NCI-H2081 treated with DMSO at 0.1 percent for 48 hours (cell line): ENCODE data around the gene HOXA9.

ENCODE experiments used
- DNase-seq: peaks from one replicate; lab custom pipeline; 2025; lab: John Stamatoyannopoulos, UW

HOXA9 gene

DNA sequence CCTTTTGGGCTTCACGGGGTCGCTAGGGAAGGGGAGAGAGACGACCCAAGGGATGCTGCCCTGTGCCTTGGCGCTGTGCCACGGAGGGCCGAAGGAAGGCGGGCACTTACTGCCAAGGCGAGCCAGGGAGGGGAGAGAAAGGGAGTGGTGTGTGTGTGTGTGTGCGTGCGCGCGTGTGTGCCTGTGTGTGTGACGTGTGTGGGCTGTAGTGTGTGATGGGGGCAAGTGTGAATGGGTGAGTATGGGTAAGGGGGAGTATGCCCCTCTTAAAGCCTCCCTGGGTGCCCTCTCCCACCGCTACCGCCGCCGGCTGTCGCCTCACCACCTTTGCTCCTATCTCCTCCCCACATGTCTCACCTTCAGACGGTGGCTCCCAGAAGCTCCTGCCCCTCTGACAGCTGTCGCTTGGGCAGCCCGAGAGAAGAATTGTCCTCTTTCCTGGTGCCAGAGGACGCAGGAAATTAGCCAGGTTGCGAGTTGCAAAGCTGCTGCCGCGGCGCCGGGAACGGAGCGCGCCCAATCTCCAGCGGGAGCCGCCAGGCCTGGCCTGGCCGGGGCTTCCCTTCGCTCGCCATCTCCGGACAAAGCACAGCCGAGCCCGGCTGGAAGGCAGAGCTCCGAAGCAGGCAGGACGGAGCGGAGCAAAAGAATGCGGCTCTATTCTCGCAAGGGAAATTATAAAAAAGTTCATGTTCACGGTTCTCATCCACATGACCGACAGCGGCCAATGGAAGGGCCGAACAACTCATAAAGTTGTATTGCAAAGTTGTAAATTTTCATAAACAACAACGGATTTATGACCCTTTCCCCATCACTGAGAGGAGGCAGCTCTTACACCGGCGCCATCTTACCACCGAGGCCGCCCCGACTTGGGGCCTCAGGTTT is 13.2 kb downstream of the HOXA9 start, which contains the start of gene HOXA3:
Gene HOXA3 (minus strand): TSS at position 653 of the 885 bp plus-strand sequence. CDS start 41,943 bp downstream, outside the sequence.
- no peak for DNase-seq

DNA sequence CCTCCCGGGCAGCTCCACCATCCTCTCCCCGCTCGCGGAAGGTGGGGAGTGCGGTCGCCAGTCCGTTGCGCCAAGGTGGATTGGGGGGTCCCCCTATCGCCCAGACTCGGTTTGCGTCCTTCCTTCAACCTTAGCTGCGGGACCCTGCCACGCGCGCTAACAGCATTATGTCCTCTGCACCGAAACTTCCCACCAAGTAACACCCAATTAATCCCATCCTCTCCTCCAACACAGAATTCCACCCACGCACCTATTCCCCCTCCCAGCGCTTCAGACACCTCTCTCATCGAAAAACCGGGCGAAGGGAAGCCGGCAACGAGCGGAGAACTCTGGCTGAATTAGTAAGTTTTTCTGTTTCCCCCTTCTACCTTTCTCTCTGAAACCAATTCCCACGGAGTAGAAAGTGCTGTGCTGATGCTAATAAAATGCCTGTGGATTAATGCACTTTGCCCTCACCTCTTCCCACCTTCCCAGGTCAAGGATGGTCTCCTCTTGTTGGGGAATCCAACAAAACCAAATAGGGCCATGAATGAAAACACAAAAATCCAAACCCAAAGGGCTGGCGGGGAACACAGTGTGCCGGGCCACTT is 13.9 kb downstream of the HOXA9 start:
- no peak for DNase-seq

DNA sequence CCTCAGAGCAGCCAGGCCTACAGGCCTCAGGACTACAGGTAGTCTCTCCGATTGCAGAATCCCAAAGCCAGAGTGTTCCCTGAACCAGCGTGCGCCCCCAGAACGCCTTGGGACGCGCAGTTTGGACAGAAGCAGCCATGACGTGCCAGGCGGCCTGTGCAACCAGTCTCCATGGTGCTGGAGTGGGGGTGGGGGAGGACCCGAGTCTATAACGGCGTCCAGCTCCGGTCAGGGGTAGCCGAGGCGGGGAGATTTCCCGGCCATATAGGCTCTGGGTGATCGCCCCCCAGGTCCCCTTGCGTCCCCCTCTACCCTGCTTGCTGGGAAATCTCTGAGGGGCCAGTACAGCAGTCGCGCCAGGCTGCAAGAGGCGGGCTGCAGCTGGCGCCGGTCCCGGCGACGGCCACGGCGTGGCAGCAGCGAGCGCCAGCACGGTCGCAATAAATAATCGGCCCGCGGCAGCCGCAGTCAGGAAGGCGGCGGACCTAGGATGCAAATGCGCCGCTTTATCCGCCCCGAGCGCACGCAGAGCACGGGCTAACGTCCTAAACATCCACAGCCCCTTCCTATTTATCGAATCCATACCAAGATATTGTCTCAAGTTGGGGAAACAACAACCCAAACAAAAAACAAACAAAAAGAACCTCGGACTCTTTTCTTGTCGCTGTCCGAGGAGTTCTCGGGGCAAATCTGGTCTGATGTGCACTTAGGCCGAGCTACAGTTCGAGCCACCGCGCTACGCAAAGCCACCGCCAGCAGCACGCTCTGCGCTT is 14.6 kb downstream of the HOXA9 start:
- no peak for DNase-seq

DNA sequence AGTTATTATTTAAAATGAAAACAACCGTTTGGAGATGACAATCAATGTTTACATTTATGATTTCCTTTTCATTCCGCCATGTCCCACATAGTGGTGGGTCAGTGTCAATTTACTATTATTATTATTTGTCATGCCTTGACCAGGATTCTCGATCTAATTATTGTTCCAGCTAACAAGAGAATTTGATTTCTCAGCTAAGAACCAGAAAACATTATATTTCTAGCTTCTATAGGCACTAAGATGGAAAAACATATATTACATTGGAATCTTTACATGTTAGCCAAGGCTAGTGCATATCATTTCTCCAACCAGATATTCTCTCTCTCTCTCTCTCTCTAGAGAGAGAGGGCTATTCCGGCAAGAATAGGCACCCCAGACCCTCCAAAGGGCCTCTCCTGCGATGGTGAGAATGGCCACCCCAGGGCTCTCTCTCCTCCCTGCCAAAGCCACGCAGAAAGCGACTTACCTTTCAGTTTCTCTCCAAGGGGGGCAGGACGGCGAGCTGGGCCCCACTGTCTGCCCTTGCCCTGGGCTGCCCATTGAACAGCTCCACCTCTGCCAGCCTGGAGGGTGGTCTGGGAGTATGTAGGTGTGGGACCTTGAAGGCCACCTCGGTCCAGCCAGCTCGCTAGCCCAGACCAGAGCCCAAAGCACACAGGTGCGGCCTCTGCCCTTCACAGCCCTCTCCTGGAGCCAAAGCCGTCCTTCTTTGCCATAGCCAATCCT is 15.3 kb downstream of the HOXA9 start:
- DNase-seq: no peak

DNA sequence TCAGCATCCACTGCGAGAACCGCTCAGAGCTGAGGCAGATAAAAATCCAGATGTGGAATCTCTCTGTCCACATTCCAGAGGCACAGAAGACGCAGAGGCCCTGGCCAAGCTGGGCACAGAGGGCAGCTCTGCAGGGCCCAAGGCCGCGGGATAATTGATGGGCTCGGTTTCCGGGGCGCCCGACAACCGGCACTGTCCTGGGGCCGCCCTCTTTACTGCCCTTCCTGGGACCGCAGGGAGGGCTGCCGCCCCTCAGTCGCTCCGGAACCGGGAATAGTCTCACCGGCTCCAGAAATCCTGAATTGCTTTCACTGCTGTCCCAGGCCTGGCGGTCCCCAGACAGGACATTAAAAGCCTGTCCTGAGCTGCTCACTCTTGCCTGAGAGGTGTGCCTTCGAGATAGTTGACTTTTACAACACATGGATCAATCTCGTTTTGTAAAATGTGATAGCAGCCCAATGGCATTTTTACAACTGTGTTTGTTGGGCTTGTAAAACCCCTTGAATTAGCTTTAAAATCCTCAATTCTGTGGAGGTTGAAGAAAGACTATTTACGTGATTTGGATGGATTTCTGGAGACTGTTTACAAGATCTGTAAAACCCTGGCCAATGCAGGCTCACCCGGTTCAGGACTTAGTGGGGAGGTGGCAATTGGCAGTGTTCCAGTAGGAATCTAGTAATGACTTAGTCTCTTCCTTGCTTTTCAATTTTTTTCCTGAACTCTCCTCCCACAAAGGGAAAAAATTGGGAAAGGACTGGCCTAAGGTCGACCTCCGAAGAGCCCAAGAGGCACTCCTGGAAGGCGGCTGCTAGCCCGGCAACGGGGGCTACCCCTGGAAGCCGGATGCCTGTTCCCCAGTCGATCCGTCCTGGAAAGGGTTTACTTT is 16.3 kb downstream of the HOXA9 start:
- no peak for DNase-seq

DNA sequence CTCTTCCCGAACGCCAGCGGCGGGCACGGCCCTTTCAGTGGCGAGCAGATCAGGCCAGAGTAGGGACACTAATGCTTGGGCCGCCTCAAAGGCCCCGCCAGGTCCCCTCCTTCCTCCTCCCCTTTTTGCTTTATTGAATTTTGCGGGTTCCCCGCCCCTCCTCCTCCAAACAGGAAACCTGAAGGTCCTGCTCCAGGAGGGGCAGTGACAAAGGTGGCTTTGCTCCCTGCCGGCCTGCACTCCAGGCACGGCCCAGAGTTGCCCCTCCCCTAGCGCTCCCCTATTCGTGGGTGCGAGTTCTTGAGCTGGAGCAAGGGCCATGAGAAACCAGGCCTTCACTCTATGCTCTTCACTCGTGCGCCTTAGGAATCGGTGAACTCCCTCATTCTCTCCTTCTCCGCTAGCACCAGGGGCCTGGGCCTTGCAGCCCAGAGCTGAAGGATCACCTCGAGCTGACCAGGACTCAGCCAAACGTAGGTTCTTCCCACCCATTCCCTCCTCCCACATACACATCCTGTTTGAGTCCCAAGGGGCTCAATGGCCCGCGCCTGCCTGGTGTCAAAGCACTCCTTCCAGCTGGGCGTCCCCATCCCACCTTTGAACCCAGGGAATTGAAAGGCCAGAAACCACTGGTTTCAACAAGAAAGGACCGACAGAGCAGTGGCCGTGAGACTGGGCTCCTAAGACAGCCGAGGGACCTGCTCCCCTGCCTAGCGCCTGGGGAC is 17.1 kb downstream of the HOXA9 start:
- DNase-seq: no peak

DNA sequence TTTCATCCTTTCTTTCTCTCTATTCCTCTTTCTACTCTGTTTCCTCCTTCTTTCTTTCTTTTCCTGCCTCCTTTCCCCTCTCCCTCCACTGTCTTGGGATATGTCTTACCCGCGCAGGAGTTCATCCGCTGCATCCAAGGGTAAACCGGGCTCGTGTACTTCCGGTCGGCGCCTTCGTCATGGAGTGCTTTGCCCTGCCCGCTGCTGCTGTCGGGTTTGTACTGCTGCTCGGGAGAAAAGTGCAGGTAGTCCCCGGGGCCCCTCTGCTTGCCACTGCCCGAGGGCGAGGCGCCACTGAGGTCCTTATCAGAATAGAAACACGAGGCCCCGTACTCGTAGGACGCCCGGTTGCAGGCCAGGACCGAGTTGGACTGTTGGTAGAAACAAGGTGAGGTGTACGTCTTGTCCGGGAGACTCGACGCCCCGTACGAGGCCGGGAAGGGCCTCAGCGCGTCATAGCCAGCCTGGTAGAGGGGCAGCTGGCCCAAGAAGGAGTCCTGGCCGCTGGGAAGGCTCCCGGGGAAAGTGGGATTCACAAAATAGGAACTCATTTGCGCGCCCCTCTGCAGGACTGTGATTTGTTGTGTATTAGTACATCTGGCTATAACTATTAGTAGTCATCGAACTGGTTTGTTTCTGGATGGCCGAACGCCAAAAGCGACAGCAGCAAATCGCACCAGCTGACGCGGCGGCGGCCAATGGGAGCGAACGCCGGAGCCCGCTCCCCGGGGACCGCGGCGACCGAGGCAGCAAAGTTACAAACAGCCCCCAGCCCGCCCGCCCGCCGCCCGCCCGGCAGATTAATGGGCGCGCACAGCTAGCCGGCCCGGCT is 17.9 kb downstream of the HOXA9 start, which contains the start of gene HOXA6:
Gene HOXA6 (minus strand): TSS at position 576 of the 832 bp plus-strand sequence. CDS start 25 bp downstream, at position 551.
- no peak for DNase-seq

DNA sequence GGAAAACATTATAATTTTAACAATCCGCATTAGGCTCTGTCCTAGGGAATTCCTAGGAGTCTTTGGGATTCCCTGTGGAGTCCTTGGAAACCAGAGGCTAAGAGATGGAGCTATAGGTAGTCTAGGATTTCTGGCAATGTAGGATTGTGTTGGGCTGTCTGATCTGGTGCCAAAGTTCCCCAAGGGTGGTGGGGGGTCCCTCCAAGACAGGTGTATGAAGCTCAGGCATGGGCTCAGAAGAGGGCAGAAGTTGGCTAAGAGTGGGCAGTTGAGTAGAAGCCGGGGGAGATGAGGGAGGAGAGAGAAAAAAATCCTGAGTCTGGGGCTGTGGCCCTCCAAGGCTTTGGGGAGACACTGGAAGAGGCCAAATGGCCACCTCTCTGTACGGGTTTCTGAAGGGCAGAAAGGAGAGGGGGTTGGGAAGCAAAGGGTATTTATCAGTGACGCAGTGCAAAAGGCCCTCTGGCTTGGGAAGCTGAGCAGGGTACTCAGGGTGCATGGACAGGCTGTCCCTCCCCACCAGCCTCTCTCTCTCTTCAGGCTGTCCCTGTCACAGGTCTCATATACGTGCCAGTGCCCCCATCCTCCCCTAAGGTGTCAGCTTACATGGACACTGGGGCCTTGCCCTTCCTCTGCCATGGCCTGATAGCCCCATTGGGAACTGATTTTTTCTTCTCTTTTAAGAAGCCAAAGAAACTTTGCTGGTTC is 18.7 kb downstream of the HOXA9 start:
- DNase-seq: no peak

DNA sequence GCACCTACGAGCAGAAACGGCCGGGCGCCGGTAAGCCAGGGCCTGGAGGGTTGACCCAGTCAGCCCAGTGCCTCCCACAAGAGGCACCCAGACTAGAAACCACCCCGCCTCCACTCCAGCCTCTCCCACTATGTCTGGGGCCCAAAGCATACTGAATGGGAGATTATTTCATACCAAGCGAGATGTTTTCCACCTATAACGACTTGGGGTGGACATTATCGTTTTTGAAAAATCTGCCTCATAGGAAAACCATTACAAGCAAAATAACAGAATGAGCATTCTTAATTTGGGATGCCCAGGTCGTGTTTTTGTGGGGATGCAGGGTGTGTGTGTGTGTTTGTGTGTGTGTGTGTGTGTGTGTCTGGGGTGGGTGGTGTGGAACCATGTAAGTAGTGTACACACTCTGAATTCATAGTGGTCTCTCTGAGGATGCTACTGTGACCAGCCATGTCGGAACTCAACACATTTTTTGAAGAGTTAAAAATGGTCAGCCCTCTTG is 19.4 kb downstream of the HOXA9 start:
- no peak for DNase-seq

DNA sequence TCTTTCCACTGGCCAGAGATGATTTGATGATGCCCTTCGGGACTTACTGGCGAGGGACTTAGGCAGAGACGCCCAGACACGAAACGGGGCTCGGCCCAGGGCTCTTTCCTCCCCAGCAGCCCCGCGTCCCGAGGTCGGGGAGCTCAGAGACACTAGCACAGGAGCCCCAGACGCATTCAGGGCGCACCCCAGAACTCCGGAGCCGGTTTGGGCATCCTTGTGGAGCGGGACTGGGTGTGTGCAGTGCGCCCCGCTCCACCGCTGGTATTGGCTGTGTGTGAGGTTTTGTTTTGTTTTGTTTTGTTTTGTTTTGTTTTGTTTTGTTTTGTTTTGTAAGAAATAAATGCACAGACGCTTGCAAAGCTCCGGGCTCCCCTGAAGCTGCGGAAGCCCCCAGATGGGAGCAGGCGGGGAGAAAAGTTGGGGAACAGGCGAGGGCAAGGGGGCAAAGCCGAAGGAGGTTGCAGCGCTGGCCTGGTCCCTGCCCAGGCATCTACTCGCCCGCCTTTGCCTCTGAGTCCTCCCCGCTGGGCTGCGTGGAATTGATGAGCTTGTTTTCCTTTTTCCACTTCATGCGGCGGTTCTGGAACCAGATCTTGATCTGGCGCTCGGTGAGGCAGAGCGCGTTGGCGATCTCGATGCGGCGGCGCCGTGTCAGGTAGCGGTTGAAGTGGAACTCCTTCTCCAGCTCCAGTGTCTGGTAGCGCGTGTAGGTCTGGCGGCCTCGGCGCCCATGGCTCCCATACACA is 20.0 kb downstream of the HOXA9 start:
- DNase-seq: no peak

DNA sequence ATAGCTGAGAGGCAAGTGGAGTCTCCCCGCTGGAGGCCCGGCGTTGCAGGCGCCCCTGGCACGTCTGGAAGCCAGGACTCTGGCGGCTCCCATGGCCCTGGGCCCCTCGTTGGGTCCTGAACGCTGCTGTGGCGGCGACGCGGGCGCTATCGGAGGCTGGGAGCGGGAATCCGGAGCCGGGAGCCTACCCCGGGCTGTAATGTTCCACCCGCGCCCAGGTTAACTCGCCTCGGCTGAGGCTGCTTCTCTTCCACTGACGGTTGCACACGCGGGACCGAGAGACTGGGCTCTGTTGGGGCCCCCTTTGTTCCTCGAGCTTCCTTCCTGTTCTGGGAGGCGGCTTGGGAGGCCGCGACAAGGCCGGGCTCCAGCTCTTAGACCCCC is 20.6 kb downstream of the HOXA9 start:
- no peak for DNase-seq

DNA sequence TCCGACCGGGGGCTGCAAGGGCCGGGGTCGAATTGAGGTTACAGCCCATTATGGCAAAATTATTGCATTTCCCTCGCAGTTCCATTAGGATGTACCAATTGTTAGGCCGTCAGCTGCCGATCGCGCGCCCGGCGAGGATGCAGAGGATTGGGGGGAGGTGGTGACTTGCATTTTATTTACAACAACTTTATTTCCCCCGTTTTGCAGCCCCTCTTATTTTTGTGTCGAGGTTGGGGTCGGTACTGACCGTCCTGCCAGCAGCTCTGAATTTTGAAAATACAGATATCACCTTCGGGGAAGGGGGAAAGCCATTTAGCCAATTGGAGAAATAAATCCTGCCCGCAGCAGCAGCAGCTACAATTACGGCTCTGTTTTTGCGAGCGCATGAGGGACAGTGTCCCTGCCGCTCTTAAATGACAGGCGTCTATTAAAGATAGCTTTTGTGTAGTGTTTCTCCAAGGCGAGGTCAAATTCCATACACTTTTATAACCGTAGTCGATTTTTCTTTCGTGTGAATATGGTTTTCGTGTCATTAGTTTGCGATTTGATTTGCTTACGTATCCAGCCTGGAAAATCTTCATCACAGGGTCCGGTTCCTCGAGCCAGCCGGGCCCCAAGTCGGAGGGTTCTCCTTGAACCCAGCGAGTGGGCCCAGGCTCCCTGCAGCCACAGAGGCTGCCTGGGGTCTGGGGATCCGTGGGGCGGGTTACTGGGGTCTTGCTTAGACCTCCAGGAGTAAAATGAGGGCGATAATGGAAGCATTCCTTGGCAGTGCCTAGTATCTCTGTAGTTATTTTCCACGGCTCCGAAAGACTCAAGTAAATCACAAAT is 21.2 kb downstream of the HOXA9 start:
- no peak for DNase-seq

DNA sequence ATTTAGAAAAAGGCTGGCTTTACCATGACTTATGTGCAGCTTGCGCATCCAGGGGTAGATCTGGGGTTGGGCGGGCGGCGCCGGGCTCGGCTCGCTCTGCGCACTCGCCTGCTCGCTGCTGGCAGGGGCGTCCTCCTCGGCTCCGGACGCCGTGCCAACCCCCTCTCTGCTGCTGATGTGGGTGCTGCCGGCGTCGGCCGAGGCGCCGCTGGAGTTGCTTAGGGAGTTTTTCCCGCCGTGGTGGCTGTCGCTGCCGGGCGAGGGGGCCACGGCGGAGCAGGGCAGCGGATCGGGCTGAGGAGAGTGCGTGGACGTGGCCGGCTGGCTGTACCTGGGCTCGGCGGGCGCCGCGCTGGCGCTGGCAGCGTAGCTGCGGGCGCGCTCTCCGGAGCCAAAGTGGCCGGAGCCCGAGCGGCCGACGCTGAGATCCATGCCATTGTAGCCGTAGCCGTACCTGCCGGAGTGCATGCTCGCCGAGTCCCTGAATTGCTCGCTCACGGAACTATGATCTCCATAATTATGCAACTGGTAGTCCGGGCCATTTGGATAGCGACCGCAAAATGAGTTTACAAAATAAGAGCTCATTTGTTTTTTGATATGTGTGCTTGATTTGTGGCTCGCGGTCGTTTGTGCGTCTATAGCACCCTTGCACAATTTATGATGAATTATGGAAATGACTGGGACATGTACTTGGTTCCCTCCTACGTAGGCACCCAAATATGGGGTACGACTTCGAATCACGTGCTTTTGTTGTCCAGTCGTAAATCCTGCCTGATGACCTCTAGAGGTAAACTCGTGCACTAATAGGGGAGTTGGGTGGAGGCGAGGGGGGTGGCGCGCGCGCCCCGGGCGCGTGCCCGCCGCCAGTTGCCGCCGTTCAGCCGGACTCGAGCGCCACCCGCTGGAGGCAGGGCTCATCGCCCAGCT is 22.1 kb downstream of the HOXA9 start, which contains the start of gene HOXA5:
Gene HOXA5 (minus strand): TSS at position 659 of the 927 bp plus-strand sequence. CDS start 74 bp downstream, at position 585.
- no peak for DNase-seq

DNA sequence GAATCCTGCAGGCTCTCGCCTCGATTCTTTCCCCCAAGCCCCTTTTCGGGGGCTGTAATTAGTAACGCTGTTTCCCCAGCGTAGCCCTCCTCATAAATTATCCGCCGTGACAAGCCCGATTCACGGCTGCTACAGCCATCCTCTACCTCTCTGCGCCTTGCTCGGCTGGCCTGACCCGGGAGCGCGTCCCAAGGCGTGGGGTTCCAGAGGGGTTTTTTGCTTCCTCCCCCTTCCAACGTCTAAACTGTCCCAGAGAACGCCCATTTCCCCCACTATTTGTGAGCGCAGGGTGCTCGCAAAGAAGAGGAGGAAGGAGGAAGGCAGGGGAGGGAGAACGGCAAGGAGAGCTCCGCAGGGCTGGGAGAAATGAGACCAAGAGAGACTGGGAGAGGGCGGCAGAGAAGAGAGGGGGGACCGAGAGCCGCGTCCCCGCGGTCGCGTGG is 22.7 kb downstream of the HOXA9 start:
- DNase-seq: no peak

DNA sequence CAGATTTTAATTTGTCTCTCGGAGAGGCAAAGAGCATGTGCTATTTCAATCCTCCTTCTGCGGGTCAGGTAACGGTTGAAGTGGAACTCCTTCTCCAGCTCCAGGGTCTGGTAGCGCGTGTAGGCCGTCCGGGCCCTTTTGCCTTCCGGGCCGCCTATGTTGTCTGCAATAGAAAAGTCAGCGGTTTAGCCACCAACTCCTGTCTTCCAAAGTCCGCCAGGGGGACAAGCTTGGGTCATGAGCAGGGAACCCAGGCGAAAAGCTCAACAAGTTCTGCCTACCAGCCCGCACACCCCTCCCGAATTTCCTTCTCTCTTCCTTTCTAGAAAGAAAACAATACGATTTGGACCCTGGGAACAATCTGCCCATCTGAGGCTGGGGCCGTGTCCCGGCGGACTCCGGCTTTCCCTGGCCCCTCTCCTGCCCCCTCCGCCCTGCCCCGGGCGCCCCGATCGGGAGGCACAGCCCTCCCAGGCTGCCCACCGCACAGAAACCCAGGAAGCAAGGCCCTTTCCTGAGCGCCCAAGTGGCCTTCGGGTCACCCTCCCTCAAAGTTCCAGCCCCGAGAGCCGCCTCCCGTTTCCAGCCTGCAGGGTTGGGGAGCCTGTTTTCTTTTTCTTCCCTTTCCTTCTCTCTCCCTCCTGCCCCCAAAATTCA is 23.3 kb downstream of the HOXA9 start:
- DNase-seq: no peak
